Measurements from ENCODE around the gene MOAP1. TPM values are rescaled to one million over a fixed set of nuclear protein-coding genes. Genes with fewer than 3 reads are reported as not detected.
"Not testable (repeated sequence)": the region's sequence is repeated elsewhere in the genome, so short reads cannot be mapped to it uniquely, and the experiment has no call there.

MOAP1 gene
- polyA plus RNA-seq, 2 of the 4 experiments (the other 2 are of a cell fraction) = 13.5 to 23.9 TPM

DNA sequence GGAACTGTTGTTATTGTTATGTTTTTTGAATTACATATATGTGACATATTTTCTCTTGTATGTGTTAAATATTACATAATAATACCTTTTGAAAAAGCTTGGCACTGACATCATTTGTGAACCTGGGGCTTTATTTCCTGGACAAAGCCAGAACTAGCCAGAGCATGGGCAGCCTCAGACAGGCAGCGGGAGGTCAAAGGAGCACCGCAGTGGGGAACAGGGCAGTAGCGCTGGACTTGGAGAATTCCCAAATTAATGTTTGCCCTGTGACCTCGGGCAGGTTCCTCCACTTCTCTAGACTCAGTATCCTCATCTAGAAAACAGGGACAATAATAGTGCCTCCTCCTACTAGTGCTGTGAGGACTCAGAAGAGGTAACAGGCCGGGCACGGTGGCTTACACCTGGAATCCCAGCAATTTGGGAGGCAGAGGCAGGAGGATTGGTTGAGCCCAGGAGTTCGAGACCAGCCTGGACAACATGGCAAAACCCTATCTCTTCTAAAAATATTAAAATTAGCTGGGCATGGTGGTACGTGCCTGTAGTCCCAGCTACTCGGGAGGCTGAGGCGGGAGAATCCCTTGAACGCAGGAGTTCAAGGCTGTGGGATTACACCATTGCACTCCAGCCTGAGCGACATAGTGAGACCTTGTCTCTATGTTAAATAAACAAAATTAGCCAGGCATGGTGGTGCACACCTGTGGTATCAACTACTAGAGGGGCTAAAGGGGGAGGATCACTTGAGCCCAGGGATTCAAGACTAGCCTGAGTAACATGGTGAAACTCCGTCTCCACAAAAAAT is 41.6 kb downstream of the MOAP1 start:
- no peak overlapping the region for H3K4me2 ChIP-seq
- ChIA-PET POLR2A (no interaction called here), CTCF (interaction anchor here (0.6 to 18.0 kb wide), 3 partner anchors 30 to 457 kb away, joined by 3 to 371 read pairs (median 16); partner anchors contain the start of gene ITPK1)
- ATAC-seq (no peak), FAIRE-seq (no peak), DNase-seq (ENCODE audit: low read depth in 1 of 2, low spot score in 1 of 2) (no peak)
- H3K27ac ChIP-seq = no peak overlapping the region
- no peak overlapping the region for H3K4me3 ChIP-seq
- no peaks in the 10 kb centered on the region for H3K9me3 ChIP-seq
- no peak for TF ChIP-seq ZNF302 (CRISPR knock-in tag; IDR thresholded peaks at IDR 0.05)
- no peaks in the 10 kb centered on the region for H3K4me1 ChIP-seq
- 68% methylated on average over 13 of the region's 13 CpGs for WGBS (ENCODE audit: missing lambda C conversion rate)

- Histone ChIP-seq H3K27ac (no peak overlapping the region), H3K4me1 (peaks cover 17% of the 10 kb centered on the region), H3K9me3 (no peaks in the 10 kb centered on the region), H3K4me3 (no peak overlapping the region), H3K4me2 (no peak overlapping the region)
- ATAC-seq (peak; percentile 38 to 51; a peak in 3 of 6 replicates), FAIRE-seq (no peak), DNase-seq (ENCODE audit: low read depth in 1 of 2, low spot score in 1 of 2) (peak in 1 of 2 experiments; percentile 48)
- TF ChIP-seq ATOH8 (CRISPR knock-in tag; IDR thresholded peaks at IDR 0.05; ENCODE audit: low read depth) (no peak), KDM1A (IDR thresholded peaks at IDR 0.05; ENCODE audit: low read depth) (no peak), FOXS1 (CRISPR knock-in tag; IDR thresholded peaks at IDR 0.05) (no peak), PHF8 (IDR thresholded peaks at IDR 0.05; ENCODE audit: borderline replicate concordance, low read depth) (no peak), ESRRA (IDR thresholded peaks at IDR 0.05; ENCODE audit: borderline replicate concordance, low read length) (no peak), FOSB (CRISPR knock-in tag; IDR thresholded peaks at IDR 0.05) (no peak), CBX8 (IDR thresholded peaks at IDR 0.05) (no peak), POLR2AphosphoS2 (conservative IDR thresholded peaks at IDR 0.05; ENCODE audit: low read length) (no peak), POLR2A (IDR thresholded peaks at IDR 0.05; ENCODE audit: low read length) (no peak), SREBF2 (IDR thresholded peaks at IDR 0.05) (no peak), SMC3 (IDR thresholded peaks at IDR 0.05) (no peak), ZSCAN20 (CRISPR knock-in tag; IDR thresholded peaks at IDR 0.05) (no peak), MAX (IDR thresholded peaks at IDR 0.05) (no peak), NPAS2 (CRISPR knock-in tag; IDR thresholded peaks at IDR 0.05; ENCODE audit: borderline replicate concordance) (no peak), MYC (IDR thresholded peaks at IDR 0.05; ENCODE audit: borderline replicate concordance, low read length) (no peak), RARB (CRISPR knock-in tag; IDR thresholded peaks at IDR 0.05) (no peak)
- TF ChIP-seq, protein P1, sequence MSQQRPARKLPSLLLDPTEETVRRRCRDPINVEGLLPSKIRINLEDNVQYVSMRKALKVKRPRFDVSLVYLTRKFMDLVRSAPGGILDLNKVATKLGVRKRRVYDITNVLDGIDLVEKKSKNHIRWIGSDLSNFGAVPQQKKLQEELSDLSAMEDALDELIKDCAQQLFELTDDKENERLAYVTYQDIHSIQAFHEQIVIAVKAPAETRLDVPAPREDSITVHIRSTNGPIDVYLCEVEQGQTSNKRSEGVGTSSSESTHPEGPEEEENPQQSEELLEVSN (IDR thresholded peaks at IDR 0.05; ENCODE audit: borderline replicate concordance, low read depth) = no peak
- TF ChIP-seq, protein P2, sequence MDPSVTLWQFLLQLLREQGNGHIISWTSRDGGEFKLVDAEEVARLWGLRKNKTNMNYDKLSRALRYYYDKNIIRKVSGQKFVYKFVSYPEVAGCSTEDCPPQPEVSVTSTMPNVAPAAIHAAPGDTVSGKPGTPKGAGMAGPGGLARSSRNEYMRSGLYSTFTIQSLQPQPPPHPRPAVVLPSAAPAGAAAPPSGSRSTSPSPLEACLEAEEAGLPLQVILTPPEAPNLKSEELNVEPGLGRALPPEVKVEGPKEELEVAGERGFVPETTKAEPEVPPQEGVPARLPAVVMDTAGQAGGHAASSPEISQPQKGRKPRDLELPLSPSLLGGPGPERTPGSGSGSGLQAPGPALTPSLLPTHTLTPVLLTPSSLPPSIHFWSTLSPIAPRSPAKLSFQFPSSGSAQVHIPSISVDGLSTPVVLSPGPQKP (IDR thresholded peaks at IDR 0.05; ENCODE audit: low read depth, low read length) = no peak
- CTCF ChIA-PET = interaction anchor here (0.6 to 18.0 kb wide), 11 partner anchors 9 to 188 kb away, joined by 3 to 371 read pairs (median 3); partner anchors contain the start of genes GON7 and ITPK1
- POLR2A ChIA-PET = interaction anchor here (1.3 to 1.5 kb wide), 2 partner anchors 23 to 25 kb away, joined by 3 read pairs; no protein-coding TSS in a partner anchor
- WGBS (ENCODE audit: missing lambda C conversion rate) = 48% methylated on average over 16 of the region's 17 CpGs
These were observed 46.8 kb downstream of the MOAP1 start for GRCh38 chr14:93137864-93138263.

GRCh38 chr14:93136508-93136907 is 48.2 kb downstream of the MOAP1 start:
- FAIRE-seq; H3K4me3 ChIP-seq; POLR2A ChIA-PET; DNase-seq (ENCODE audit: low read depth in 1 of 2, low spot score in 1 of 2); H3K4me2 ChIP-seq; ATAC-seq; H3K27ac ChIP-seq; H3K9me3 ChIP-seq: not testable (repeated sequence)
- peaks cover 17% of the 10 kb centered on the region for H3K4me1 ChIP-seq
- CTCF ChIA-PET = interaction anchor here (3.6 to 18.0 kb wide), 2 partner anchors 24 to 184 kb away, joined by 29 to 371 read pairs; partner anchors contain the start of gene ITPK1
- 86% methylated on average over 13 of the region's 13 CpGs for WGBS (ENCODE audit: missing lambda C conversion rate)
